Lower leg skin (tissue), 4 donors: ENCODE measurements around the gene FHAD1. TPM values are rescaled to one million over a fixed set of nuclear protein-coding genes. Genes with fewer than 3 reads are reported as not detected.

Experiments used
- DNase-seq, 2 donors: peaks; one replicate each; pipeline ENCODE4 v3.0.0-alpha.2; 2019; ENCODE audit warnings: low spot score in 2 of 2
- H3K4me3 ChIP-seq: fragments of 200-600 bp; sonication (generic); 2 replicates; pipeline ENCODE4 v1.5.1; 2017; ENCODE audit warnings: mild to moderate bottlenecking, low read depth; ENCODE audit not compliant: poor library complexity, severe bottlenecking
- CTCF ChIP-seq, 3 donors: fragments of 450-650 bp; IDR thresholded peaks; one replicate each; pipeline ENCODE4 v1.5.1; 2016; ENCODE audit warnings: antibody characterized with exemption in 3 of 3, mild to moderate bottlenecking in 3 of 3, moderate library complexity in 2 of 3
- POLR2A ChIP-seq, 2 donors: fragments of 450-650 bp; IDR thresholded peaks; one replicate each; pipeline ENCODE4 v1.6.1; 2016 to 2017; ENCODE audit warnings: antibody characterized with exemption in 2 of 2, mild to moderate bottlenecking in 1 of 2, moderate library complexity in 1 of 2
- WGBS, 2 donors: methylation state at CpG; one replicate each; pipeline ENCODE4 v1.1.5; 2018; 5-methylcytosine and 5-hydroxymethylcytosine counted together
- intact Hi-C: fragments of 100-400 bp; cut with DNase I; formaldehyde crosslinking; loops from one replicate; pipeline ENCODE4 v1.15.0; 2023; ENCODE audit warnings: low total_unique reads
- total RNA-seq, 4 donors: library from RNA; depleted of rRNA; stranded (reverse); fragments of >200 nt; gene quantifications; one replicate each; pipeline ENCODE4 v1.1.0, GENCODE V29; 2016

Gene FHAD1
- total RNA-seq, 4 donors from 2014 or later = 0.52 to 2.0 TPM; not detected in 2

GRCh38 chr1:15420853-15421465, 173.9 kb downstream of the FHAD1 start:
- intact Hi-C loops = loop anchor here (10.0 kb wide), 1 partner anchor 296 kb away; no protein-coding TSS in a partner anchor
- no peak for DNase-seq
- WGBS, 2 donors = 90 to 94% methylated on average over 7 to 8 of the region's 8 CpGs
- no peak overlapping the region for H3K4me3 ChIP-seq
- TF ChIP-seq CTCF (IDR thresholded peaks at IDR 0.05) (no peak), POLR2A (IDR thresholded peaks at IDR 0.05) (no peak)

- DNase-seq = no peak
- WGBS, 2 donors = 96 to 100% methylated on average over 5 of the region's 8 CpGs
- intact Hi-C loops = loop anchor here (10.0 kb wide), 1 partner anchor 298 kb away; no protein-coding TSS in a partner anchor
- TF ChIP-seq CTCF (IDR thresholded peaks at IDR 0.05) (no peak), POLR2A (IDR thresholded peaks at IDR 0.05) (no peak)
- H3K4me3 ChIP-seq = no peak overlapping the region
Observed at GRCh38 chr1:15422871-15423270, 175.8 kb downstream of the FHAD1 start.

- 87 to 91% methylated on average over 11 of the region's 11 CpGs for WGBS, 2 donors
- TF ChIP-seq POLR2A (IDR thresholded peaks at IDR 0.05) = no peak
- no peak for TF ChIP-seq CTCF (IDR thresholded peaks at IDR 0.05)
- intact Hi-C loops = loop anchor here (10.0 kb wide), 1 partner anchor 299 kb away; no protein-coding TSS in a partner anchor
- no peak for DNase-seq
- no peak overlapping the region for H3K4me3 ChIP-seq
Observed at GRCh38 chr1:15423355-15424077, 176.5 kb downstream of the FHAD1 start.

- DNase-seq = no peak
- TF ChIP-seq POLR2A (IDR thresholded peaks at IDR 0.05) (no peak), CTCF (IDR thresholded peaks at IDR 0.05) (no peak)
- intact Hi-C loops = loop anchor here (10.0 kb wide), 1 partner anchor 299 kb away; no protein-coding TSS in a partner anchor
- WGBS, 2 donors = 63 to 65% methylated on average over 13 of the region's 13 CpGs
- H3K4me3 ChIP-seq = no peak overlapping the region
Observed at GRCh38 chr1:15424146-15424667, 177.2 kb downstream of the FHAD1 start.

- TF ChIP-seq CTCF (IDR thresholded peaks at IDR 0.05) (no peak), POLR2A (IDR thresholded peaks at IDR 0.05) (no peak)
- intact Hi-C loops = loop anchor here (10.0 kb wide), 1 partner anchor 300 kb away; no protein-coding TSS in a partner anchor
Observed at GRCh38 chr1:15424981-15425380, 178.0 kb downstream of the FHAD1 start.

More at GRCh38 chr1:15424981-15425380, 178.0 kb downstream of the FHAD1 start:
- 91 to 96% methylated on average over 5 of the region's 5 CpGs for WGBS, 2 donors
- H3K4me3 ChIP-seq = no peak overlapping the region
- no peak for DNase-seq
